CD4-positive, alpha-beta memory T cell (primary cell): ENCODE results near the gene NODAL. TPM values are rescaled to one million over a fixed set of nuclear protein-coding genes. Genes with fewer than 3 reads are reported as not detected.

Experiments used
- CTCF ChIA-PET: fragments of 350-600 bp; sonication (Branson Sonifier 250); formaldehyde crosslinking; loops from one replicate; lab custom pipeline; 2021; ENCODE audit warnings: inconsistent platforms; ENCODE audit not compliant: partially characterized antibody; lab: Charles Lee
- POLR2A ChIA-PET: fragments of 350-600 bp; sonication (Branson Sonifier 250); formaldehyde crosslinking; loops from one replicate; lab custom pipeline; 2021; ENCODE audit not compliant: partially characterized antibody; lab: Charles Lee
- DNase-seq, 5 donors: peaks; one replicate each; pipeline versions ENCODE4 v3.0.0 to v3.0.0-alpha.2; 2020 to 2022; ENCODE audit warnings: mixed read lengths in 1 of 5
- H3K27ac ChIP-seq: one replicate; pipeline ENCODE4 v1.7.0; 2013; ENCODE audit warnings: low read depth, low read length
- H3K27me3 ChIP-seq: 2 replicates; pipeline ENCODE4 v1.7.0; 2013; ENCODE audit warnings: mild to moderate bottlenecking, low read length, moderate library complexity; ENCODE audit not compliant: insufficient read depth
- H3K36me3 ChIP-seq: 2 replicates; pipeline ENCODE4 v1.7.0; 2013; ENCODE audit warnings: mild to moderate bottlenecking, low read length, moderate library complexity; ENCODE audit not compliant: insufficient read depth
- H3K4me1 ChIP-seq: 2 replicates; pipeline ENCODE4 v1.7.0; 2013; ENCODE audit warnings: mild to moderate bottlenecking, low read length, moderate library complexity; ENCODE audit not compliant: insufficient read depth
- H3K4me3 ChIP-seq, 2 donors: one replicate each; pipeline ENCODE4 v1.7.0; 2013; ENCODE audit warnings: low read length in 2 of 2, mild to moderate bottlenecking in 1 of 2
- H3K9me3 ChIP-seq, 2 donors: one replicate each; pipeline ENCODE4 v1.7.0; 2013; ENCODE audit warnings: low read length in 2 of 2, control low read depth in 1 of 2; ENCODE audit not compliant: control insufficient read depth in 1 of 2
- H3K27ac Mint-ChIP-seq, 7 donors: one replicate each; pipeline ENCODE4 v1.8.0; 2020 to 2021; ENCODE audit warnings: mixed read lengths in 7 of 7, mild to moderate bottlenecking in 6 of 7, inconsistent platforms in 3 of 7, moderate library complexity in 3 of 7
- H3K27me3 Mint-ChIP-seq, 2 donors: one replicate each; pipeline ENCODE4 v1.8.0; 2020 to 2021; ENCODE audit warnings: mixed read lengths in 2 of 2
- H3K36me3 Mint-ChIP-seq, 2 donors: one replicate each; pipeline ENCODE4 v1.8.0; 2020 to 2021; ENCODE audit warnings: mixed read lengths in 2 of 2, inconsistent platforms in 1 of 2, mild to moderate bottlenecking in 1 of 2
- H3K4me1 Mint-ChIP-seq, 4 donors: one replicate each; pipeline ENCODE4 v1.8.0; 2020 to 2021; ENCODE audit warnings: mixed read lengths in 4 of 4, mild to moderate bottlenecking in 1 of 4
- H3K4me3 Mint-ChIP-seq, 8 donors: one replicate each; pipeline ENCODE4 v1.8.0; 2020 to 2021; ENCODE audit warnings: mixed read lengths in 8 of 8, mild to moderate bottlenecking in 7 of 8, moderate library complexity in 6 of 8, inconsistent platforms in 3 of 8
- H3K9me3 Mint-ChIP-seq, 8 donors: one replicate each; pipeline ENCODE4 v1.8.0; 2020 to 2021; ENCODE audit warnings: mixed read lengths in 8 of 8, mild to moderate bottlenecking in 5 of 8, inconsistent platforms in 3 of 8, moderate library complexity in 1 of 8
- intact Hi-C: fragments of 100-400 bp; cut with micrococcal nuclease; formaldehyde crosslinking; loops from one replicate; pipeline ENCODE4 v1.15.1; 2023
- polyA plus RNA-seq, 2 donors: library from polyadenylated mRNA; unstranded; fragments of 300-500 nt; fragmentation: Illumina TruSeq; gene quantifications; one replicate each; pipeline ENCODE4 v1.2.3, GENCODE V29; 2021
- total RNA-seq, 2 experiments: library from RNA; stranded (reverse); gene quantifications; one replicate each; pipeline ENCODE4 v1.2.3, GENCODE V29; 2021

The NODAL gene
- total and polyA plus RNA-seq, 4 experiments from 2014 or later, result 0.19 TPM; not detected in 3

DNA sequence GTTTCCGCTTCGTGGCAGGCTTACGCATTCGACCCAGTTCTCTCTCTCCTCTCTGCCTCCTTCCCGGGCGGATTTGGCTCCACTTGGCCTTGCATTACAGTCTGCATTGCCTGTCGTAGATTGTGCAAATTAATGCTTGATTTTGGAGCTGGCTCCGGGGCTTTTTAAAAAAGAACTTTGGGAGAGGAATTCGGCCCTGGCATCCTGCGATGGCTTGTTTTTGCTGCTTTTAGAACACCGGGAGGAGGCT, 36.8 kb downstream of the NODAL start:
- Histone ChIP-seq H3K36me3 (no peaks in the 10 kb centered on the region), H3K9me3 (no peaks in the 10 kb centered on the region), H3K4me1 (peaks cover 34% of the 10 kb centered on the region), H3K27ac (peak overlapping the region; percentile 86), H3K27me3 (no peaks in the 10 kb centered on the region), H3K4me3 (peak overlapping the region; percentile 32 to 78)
- ChIA-PET CTCF (interaction anchor here (0.6 to 4.4 kb wide), 10 partner anchors 10 to 258 kb away, joined by 3 to 25 read pairs (median 4); partner anchors contain the start of gene TYSND1), POLR2A (interaction anchor here (0.8 to 5.1 kb wide), 29 partner anchors 9 to 483 kb away, joined by 3 to 48 read pairs (median 5); partner anchors contain the start of genes LRRC20, NODAL, PALD1 and PPA1)
- DNase-seq, result no peak
- H3K27me3 Mint-ChIP-seq, result no peaks in the 10 kb centered on the region
- H3K4me1 Mint-ChIP-seq, result peaks cover 33 to 56% (median 45%) of the 10 kb centered on the region in 4 donors
- intact Hi-C loops, result loop anchor here (1.0 to 5.0 kb wide), 5 partner anchors 22 to 258 kb away; partner anchors contain the start of genes LRRC20, PALD1, PPA1 and TYSND1
- H3K4me3 Mint-ChIP-seq, result peak overlapping the region; percentile 92 to 98 (median 98)
- H3K36me3 Mint-ChIP-seq, result peaks cover 23 to 31% of the 10 kb centered on the region in 2 donors
- no peaks in the 10 kb centered on the region for H3K9me3 Mint-ChIP-seq
- peak overlapping the region; percentile 87 to 97 (median 95) for H3K27ac Mint-ChIP-seq

- H3K4me3 Mint-ChIP-seq, result peak within 1 kb of the TSS; percentile 92 to 98 (median 98)
- intact Hi-C loops, result loop anchor here (1.0 to 5.0 kb wide), 5 partner anchors 22 to 258 kb away; partner anchors contain the start of genes LRRC20, PALD1, PPA1 and TYSND1
- Histone ChIP-seq H3K36me3 (no peaks in the 10 kb centered on the region), H3K4me1 (peaks cover 32% of the 10 kb centered on the region), H3K9me3 (no peaks in the 10 kb centered on the region), H3K4me3 (peak within 1 kb of the TSS; percentile 32 to 78), H3K27me3 (no peaks in the 10 kb centered on the region), H3K27ac (peak within 1 kb of the TSS; percentile 86)
- peaks cover 30 to 51% (median 40%) of the 10 kb centered on the region in 4 donors for H3K4me1 Mint-ChIP-seq
- no peaks in the 10 kb centered on the region for H3K27me3 Mint-ChIP-seq
- POLR2A ChIA-PET, result interaction anchor here (0.7 to 5.1 kb wide), 34 partner anchors 10 to 483 kb away, joined by 3 to 48 read pairs (median 4); partner anchors contain the start of genes LRRC20, NODAL, PALD1 and PPA1
- peak within 1 kb of the TSS; percentile 87 to 97 (median 95) for H3K27ac Mint-ChIP-seq
- peak; percentile 95 to 99 (median 96) for DNase-seq
- no peaks in the 10 kb centered on the region for H3K9me3 Mint-ChIP-seq
- CTCF ChIA-PET, result interaction anchor here (0.8 to 4.4 kb wide), 12 partner anchors 10 to 288 kb away, joined by 3 to 25 read pairs (median 4); partner anchors contain the start of gene TYSND1
- peaks cover 20 to 28% of the 10 kb centered on the region in 2 donors for H3K36me3 Mint-ChIP-seq
These were observed 37.3 kb downstream of the NODAL start, which contains the start of gene EIF4EBP2 for GRCh38 chr10:70404036-70404786. Gene EIF4EBP2 (plus strand): TSS chr10:70404145. CDS start chr10:70404402, 257 bp downstream.

- no peak for DNase-seq
- Histone ChIP-seq H3K4me1 (peaks cover 26% of the 10 kb centered on the region), H3K9me3 (no peaks in the 10 kb centered on the region), H3K4me3 (peak overlapping the region; percentile 24 to 78), H3K27ac (peak overlapping the region; percentile 86), H3K27me3 (no peaks in the 10 kb centered on the region), H3K36me3 (no peaks in the 10 kb centered on the region)
- Mint-ChIP-seq H3K36me3 (peaks cover 13 to 22% of the 10 kb centered on the region in 2 donors), H3K27me3 (no peaks in the 10 kb centered on the region), H3K9me3 (no peaks in the 10 kb centered on the region), H3K4me3 (peak overlapping the region; percentile 75 to 98 (median 97)), H3K4me1 (peaks cover 25 to 44% (median 34%) of the 10 kb centered on the region in 4 donors), H3K27ac (peak overlapping the region; percentile 82 to 95 (median 92))
- POLR2A ChIA-PET, result interaction anchor here (0.7 to 5.1 kb wide), 19 partner anchors 10 to 311 kb away, joined by 3 to 48 read pairs (median 8); partner anchors contain the start of genes LRRC20, PALD1, PPA1 and SAR1A
- CTCF ChIA-PET, result interaction anchor here (0.8 to 4.4 kb wide), 11 partner anchors 9 to 288 kb away, joined by 3 to 25 read pairs (median 4); partner anchors contain the start of gene TYSND1
- intact Hi-C loops, result loop anchor here (1.0 to 5.0 kb wide), 5 partner anchors 21 to 257 kb away; partner anchors contain the start of genes LRRC20, PALD1, PPA1 and TYSND1
These were observed 37.9 kb downstream of the NODAL start for GRCh38 chr10:70403483-70404035.

GRCh38 chr10:70399177-70399576, 42.3 kb downstream of the NODAL start:
- H3K27me3 ChIP-seq, result no peaks in the 10 kb centered on the region
- H3K9me3 ChIP-seq, result no peaks in the 10 kb centered on the region
- intact Hi-C loops, result no loop called here
- CTCF ChIA-PET, result interaction anchor here (1.3 kb wide), 1 partner anchor 34 kb away, joined by 4 read pairs; no protein-coding TSS in a partner anchor
- no peak overlapping the region for H3K4me3 ChIP-seq
- no peaks in the 10 kb centered on the region for H3K9me3 Mint-ChIP-seq
- POLR2A ChIA-PET, result interaction anchor here (0.8 kb wide), 1 partner anchor 26 kb away, joined by 3 read pairs; no protein-coding TSS in a partner anchor
- peaks cover 0 to 3% of the 10 kb centered on the region in 2 donors for H3K36me3 Mint-ChIP-seq
- DNase-seq, result no peak
- H3K4me1 Mint-ChIP-seq, result peaks cover 6 to 16% (median 9%) of the 10 kb centered on the region in 4 donors
- peaks cover 0 to 2% of the 10 kb centered on the region in 2 donors for H3K27me3 Mint-ChIP-seq
- no peaks in the 10 kb centered on the region for H3K36me3 ChIP-seq
- H3K4me3 Mint-ChIP-seq, result no peak overlapping the region
- H3K4me1 ChIP-seq, result peaks cover 5% of the 10 kb centered on the region
- H3K27ac ChIP-seq, result no peak overlapping the region
- no peak overlapping the region for H3K27ac Mint-ChIP-seq

- Mint-ChIP-seq H3K9me3 (no peaks in the 10 kb centered on the region), H3K27ac (no peak overlapping the region), H3K4me1 (no peaks in the 10 kb centered on the region), H3K36me3 (no peaks in the 10 kb centered on the region), H3K27me3 (peaks cover 0 to 5% of the 10 kb centered on the region in 2 donors), H3K4me3 (no peak overlapping the region)
- no peak overlapping the region for H3K4me3 ChIP-seq
- POLR2A ChIA-PET, result no interaction called here
- no peak overlapping the region for H3K27ac ChIP-seq
- intact Hi-C loops, result no loop called here
- DNase-seq, result no peak
- CTCF ChIA-PET, result interaction anchor here (2.6 kb wide), 1 partner anchor 31 kb away, joined by 7 read pairs; no protein-coding TSS in a partner anchor
- H3K4me1 ChIP-seq, result no peaks in the 10 kb centered on the region
- H3K9me3 ChIP-seq, result no peaks in the 10 kb centered on the region
- no peaks in the 10 kb centered on the region for H3K27me3 ChIP-seq
- H3K36me3 ChIP-seq, result no peaks in the 10 kb centered on the region
These were observed 45.3 kb downstream of the NODAL start for GRCh38 chr10:70396140-70396539.

GRCh38 chr10:70391654-70392053, 49.8 kb downstream of the NODAL start:
- CTCF ChIA-PET, result no interaction called here
- H3K27ac ChIP-seq, result no peak overlapping the region
- H3K36me3 ChIP-seq, result no peaks in the 10 kb centered on the region
- Mint-ChIP-seq H3K9me3 (no peaks in the 10 kb centered on the region), H3K36me3 (no peaks in the 10 kb centered on the region), H3K4me3 (no peak overlapping the region), H3K27ac (no peak overlapping the region), H3K4me1 (peaks cover 0 to 3% (median 0%) of the 10 kb centered on the region in 4 donors), H3K27me3 (peaks cover 0 to 9% of the 10 kb centered on the region in 2 donors)
- no peak overlapping the region for H3K4me3 ChIP-seq
- H3K4me1 ChIP-seq, result no peaks in the 10 kb centered on the region
- H3K27me3 ChIP-seq, result no peaks in the 10 kb centered on the region
- no peaks in the 10 kb centered on the region for H3K9me3 ChIP-seq
- POLR2A ChIA-PET, result no interaction called here
- DNase-seq, result no peak
- intact Hi-C loops, result no loop called here
